ENCODE data around the gene APOBEC3G.

APOBEC3G gene

GRCh38 chr22:39103431-39103830 lies 26.4 kb downstream of the APOBEC3G start:
- TF ChIP-seq SPI1 (IDR thresholded peaks at IDR 0.05; ENCODE audit: borderline replicate concordance, low read depth) (no peak), GABPA (IDR thresholded peaks at IDR 0.05; ENCODE audit: low read depth) (no peak), REST (IDR thresholded peaks at IDR 0.05; ENCODE audit: insufficient replicate concordance, low read depth) (no peak), POLR2AphosphoS5 (IDR thresholded peaks at IDR 0.05; ENCODE audit: low read depth) (no peak)
- TF ChIP-seq, protein P1, sequence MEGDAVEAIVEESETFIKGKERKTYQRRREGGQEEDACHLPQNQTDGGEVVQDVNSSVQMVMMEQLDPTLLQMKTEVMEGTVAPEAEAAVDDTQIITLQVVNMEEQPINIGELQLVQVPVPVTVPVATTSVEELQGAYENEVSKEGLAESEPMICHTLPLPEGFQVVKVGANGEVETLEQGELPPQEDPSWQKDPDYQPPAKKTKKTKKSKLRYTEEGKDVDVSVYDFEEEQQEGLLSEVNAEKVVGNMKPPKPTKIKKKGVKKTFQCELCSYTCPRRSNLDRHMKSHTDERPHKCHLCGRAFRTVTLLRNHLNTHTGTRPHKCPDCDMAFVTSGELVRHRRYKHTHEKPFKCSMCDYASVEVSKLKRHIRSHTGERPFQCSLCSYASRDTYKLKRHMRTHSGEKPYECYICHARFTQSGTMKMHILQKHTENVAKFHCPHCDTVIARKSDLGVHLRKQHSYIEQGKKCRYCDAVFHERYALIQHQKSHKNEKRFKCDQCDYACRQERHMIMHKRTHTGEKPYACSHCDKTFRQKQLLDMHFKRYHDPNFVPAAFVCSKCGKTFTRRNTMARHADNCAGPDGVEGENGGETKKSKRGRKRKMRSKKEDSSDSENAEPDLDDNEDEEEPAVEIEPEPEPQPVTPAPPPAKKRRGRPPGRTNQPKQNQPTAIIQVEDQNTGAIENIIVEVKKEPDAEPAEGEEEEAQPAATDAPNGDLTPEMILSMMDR (IDR thresholded peaks at IDR 0.05; ENCODE audit: insufficient read depth, low read length): no peak
- H3K27me3 ChIP-seq (ENCODE audit: insufficient read depth, poor library complexity, severe bottlenecking): no peaks in the 10 kb centered on the region

GRCh38 chr22:39106326-39106725 lies 29.3 kb downstream of the APOBEC3G start:
- Histone ChIP-seq H3K27ac (replicated peaks) (no peak overlapping the region), H3K4me3 (replicated peaks; ENCODE audit: insufficient read depth, low read length) (no peak overlapping the region), H3K27me3 (ENCODE audit: insufficient read depth, poor library complexity, severe bottlenecking) (no peaks in the 10 kb centered on the region)
- DNase-seq (ENCODE audit: low read depth in 1 of 2, low spot score in 1 of 2): no peak
- no peak for TF ChIP-seq POLR2AphosphoS5 (IDR thresholded peaks at IDR 0.05; ENCODE audit: low read depth)

More at GRCh38 chr22:39103431-39103830, 26.4 kb downstream of the APOBEC3G start:
- Histone ChIP-seq H3K4me3 (replicated peaks; ENCODE audit: insufficient read depth, low read length) (no peak overlapping the region), H3K27ac (replicated peaks) (no peak overlapping the region)
- no peak for DNase-seq (ENCODE audit: low read depth in 1 of 2, low spot score in 1 of 2)

DNA sequence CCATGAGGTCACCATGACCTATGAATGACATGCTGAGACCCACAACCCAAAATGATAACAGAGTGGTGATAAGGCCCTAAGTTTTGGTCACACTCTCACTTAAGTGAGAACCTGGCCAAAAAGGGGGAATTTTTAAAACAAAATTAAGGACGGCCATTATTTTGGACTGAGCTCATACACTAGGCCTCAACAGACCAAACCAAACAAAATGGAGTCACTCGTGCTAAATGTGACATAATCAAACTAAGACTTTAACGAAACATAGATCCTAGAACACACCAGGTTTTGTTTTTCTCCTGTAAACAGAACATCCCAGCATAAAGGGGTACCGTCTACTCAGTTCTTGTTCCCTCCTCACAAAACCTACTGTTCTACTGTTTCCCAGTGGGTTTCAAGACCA lies 31.4 kb downstream of the APOBEC3G start:
- TF ChIP-seq SPI1 (IDR thresholded peaks at IDR 0.05; ENCODE audit: borderline replicate concordance, low read depth): no peak
- TF ChIP-seq POLR2AphosphoS5 (IDR thresholded peaks at IDR 0.05; ENCODE audit: low read depth): no peak
- no peak for TF ChIP-seq GABPA (IDR thresholded peaks at IDR 0.05; ENCODE audit: low read depth)
- TF ChIP-seq, protein P1 (IDR thresholded peaks at IDR 0.05; ENCODE audit: insufficient read depth, low read length): no peak
- no peak for TF ChIP-seq REST (IDR thresholded peaks at IDR 0.05; ENCODE audit: insufficient replicate concordance, low read depth)
- no peak overlapping the region for H3K27ac ChIP-seq (replicated peaks)
- DNase-seq (ENCODE audit: low read depth in 1 of 2, low spot score in 1 of 2): no peak

DNA sequence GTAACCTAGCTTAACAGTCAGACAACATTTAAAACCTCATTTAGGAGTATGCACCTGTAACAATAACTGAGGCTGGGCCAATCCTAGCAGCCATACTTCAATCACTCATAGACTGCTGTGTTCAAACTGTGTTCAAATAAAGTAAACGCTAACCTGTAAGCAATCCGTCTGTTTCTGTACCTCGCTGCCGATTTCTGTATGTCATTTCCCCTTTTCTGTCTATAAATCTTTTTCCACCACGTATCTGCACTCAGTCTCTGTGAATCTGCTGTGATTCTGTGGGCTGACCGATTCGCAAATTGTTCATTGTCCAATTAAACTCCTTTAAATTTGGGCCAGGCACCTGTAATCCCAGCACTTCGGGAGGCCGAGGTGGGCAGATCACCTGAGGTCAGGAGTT lies 32.3 kb downstream of the APOBEC3G start:
- no peak overlapping the region for H3K4me3 ChIP-seq (replicated peaks; ENCODE audit: insufficient read depth, low read length)
- no peak for DNase-seq (ENCODE audit: low read depth in 1 of 2, low spot score in 1 of 2)
- no peaks in the 10 kb centered on the region for H3K27me3 ChIP-seq (ENCODE audit: insufficient read depth, poor library complexity, severe bottlenecking)
- TF ChIP-seq GABPA (IDR thresholded peaks at IDR 0.05; ENCODE audit: low read depth): no peak
- no peak for TF ChIP-seq SPI1 (IDR thresholded peaks at IDR 0.05; ENCODE audit: borderline replicate concordance, low read depth)
- TF ChIP-seq REST (IDR thresholded peaks at IDR 0.05; ENCODE audit: insufficient replicate concordance, low read depth): no peak
- TF ChIP-seq, protein P1 (IDR thresholded peaks at IDR 0.05; ENCODE audit: insufficient read depth, low read length): no peak
- no peak for TF ChIP-seq POLR2AphosphoS5 (IDR thresholded peaks at IDR 0.05; ENCODE audit: low read depth)
- no peak overlapping the region for H3K27ac ChIP-seq (replicated peaks)

More for the DNA sequence above, 31.4 kb downstream of the APOBEC3G start:
- Histone ChIP-seq H3K4me3 (replicated peaks; ENCODE audit: insufficient read depth, low read length) (no peak overlapping the region), H3K27me3 (ENCODE audit: insufficient read depth, poor library complexity, severe bottlenecking) (no peaks in the 10 kb centered on the region)

All from HL-60 (cell line).